Measurements from ENCODE around the gene HBZ.

HBZ gene

DNA sequence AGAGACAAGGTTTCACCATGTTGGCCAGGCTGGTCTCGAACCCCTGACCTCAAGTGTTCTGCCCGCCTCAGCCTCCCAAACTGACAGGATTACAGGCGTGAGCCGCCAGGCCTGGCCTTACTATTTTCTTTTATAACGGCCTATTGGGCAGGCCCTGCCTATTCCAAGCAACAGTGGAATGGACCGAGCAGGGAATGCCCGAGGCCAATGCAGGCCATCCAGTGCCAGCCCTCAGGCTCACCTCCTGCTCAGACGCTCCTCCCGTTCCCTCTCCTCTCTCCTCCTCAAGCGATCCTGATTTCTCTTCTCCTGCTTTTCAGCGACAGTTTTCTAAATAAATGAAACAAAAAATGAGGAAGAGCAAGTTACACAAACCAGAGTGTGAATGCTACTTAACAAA, 40.2 kb downstream of the HBZ start:
- ATAC-seq = no peak
- TF ChIP-seq TSHZ2 (CRISPR knock-in tag; IDR thresholded peaks at IDR 0.05) = no peak

GRCh38 chr16:193441-193840, 41.0 kb downstream of the HBZ start:
- no peak for ATAC-seq
- TF ChIP-seq, protein P1, sequence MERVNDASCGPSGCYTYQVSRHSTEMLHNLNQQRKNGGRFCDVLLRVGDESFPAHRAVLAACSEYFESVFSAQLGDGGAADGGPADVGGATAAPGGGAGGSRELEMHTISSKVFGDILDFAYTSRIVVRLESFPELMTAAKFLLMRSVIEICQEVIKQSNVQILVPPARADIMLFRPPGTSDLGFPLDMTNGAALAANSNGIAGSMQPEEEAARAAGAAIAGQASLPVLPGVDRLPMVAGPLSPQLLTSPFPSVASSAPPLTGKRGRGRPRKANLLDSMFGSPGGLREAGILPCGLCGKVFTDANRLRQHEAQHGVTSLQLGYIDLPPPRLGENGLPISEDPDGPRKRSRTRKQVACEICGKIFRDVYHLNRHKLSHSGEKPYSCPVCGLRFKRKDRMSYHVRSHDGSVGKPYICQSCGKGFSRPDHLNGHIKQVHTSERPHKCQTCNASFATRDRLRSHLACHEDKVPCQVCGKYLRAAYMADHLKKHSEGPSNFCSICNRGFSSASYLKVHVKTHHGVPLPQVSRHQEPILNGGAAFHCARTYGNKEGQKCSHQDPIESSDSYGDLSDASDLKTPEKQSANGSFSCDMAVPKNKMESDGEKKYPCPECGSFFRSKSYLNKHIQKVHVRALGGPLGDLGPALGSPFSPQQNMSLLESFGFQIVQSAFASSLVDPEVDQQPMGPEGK (CRISPR knock-in tag; IDR thresholded peaks at IDR 0.05; ENCODE audit: borderline replicate concordance) = no peak
- TF ChIP-seq POU6F1 (CRISPR knock-in tag; IDR thresholded peaks at IDR 0.05; ENCODE audit: borderline replicate concordance, low read depth) = no peak
- TF ChIP-seq ZNF70 (CRISPR knock-in tag; IDR thresholded peaks at IDR 0.05) = no peak
- TF ChIP-seq ZNF8 (CRISPR knock-in tag; IDR thresholded peaks at IDR 0.05) = no peak
- TF ChIP-seq TCF4 (CRISPR knock-in tag; IDR thresholded peaks at IDR 0.05; ENCODE audit: borderline replicate concordance) = no peak
- no peak for TF ChIP-seq TSHZ2 (CRISPR knock-in tag; IDR thresholded peaks at IDR 0.05)
- no peak for TF ChIP-seq OSR1 (CRISPR knock-in tag; IDR thresholded peaks at IDR 0.05)
- TF ChIP-seq ISL1 (CRISPR knock-in tag; IDR thresholded peaks at IDR 0.05) = no peak
- TF ChIP-seq RARB (CRISPR knock-in tag; IDR thresholded peaks at IDR 0.05) = no peak
- TF ChIP-seq ZNF565 (CRISPR knock-in tag; conservative IDR thresholded peaks at IDR 0.05; ENCODE audit: low read depth) = no peak
- TF ChIP-seq TOX (CRISPR knock-in tag; IDR thresholded peaks at IDR 0.05; ENCODE audit: borderline replicate concordance) = no peak
- TF ChIP-seq SNAI2 (CRISPR knock-in tag; IDR thresholded peaks at IDR 0.05) = no peak
- TF ChIP-seq, protein P2, sequence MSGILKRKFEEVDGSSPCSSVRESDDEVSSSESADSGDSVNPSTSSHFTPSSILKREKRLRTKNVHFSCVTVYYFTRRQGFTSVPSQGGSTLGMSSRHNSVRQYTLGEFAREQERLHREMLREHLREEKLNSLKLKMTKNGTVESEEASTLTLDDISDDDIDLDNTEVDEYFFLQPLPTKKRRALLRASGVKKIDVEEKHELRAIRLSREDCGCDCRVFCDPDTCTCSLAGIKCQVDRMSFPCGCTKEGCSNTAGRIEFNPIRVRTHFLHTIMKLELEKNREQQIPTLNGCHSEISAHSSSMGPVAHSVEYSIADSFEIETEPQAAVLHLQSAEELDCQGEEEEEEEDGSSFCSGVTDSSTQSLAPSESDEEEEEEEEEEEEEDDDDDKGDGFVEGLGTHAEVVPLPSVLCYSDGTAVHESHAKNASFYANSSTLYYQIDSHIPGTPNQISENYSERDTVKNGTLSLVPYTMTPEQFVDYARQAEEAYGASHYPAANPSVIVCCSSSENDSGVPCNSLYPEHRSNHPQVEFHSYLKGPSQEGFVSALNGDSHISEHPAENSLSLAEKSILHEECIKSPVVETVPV (CRISPR knock-in tag; IDR thresholded peaks at IDR 0.05) = no peak
- TF ChIP-seq CSDC2 (CRISPR knock-in tag; IDR thresholded peaks at IDR 0.05) = no peak
- TF ChIP-seq ZC3H10 (CRISPR knock-in tag; IDR thresholded peaks at IDR 0.05) = no peak
- TF ChIP-seq GLIS3 (CRISPR knock-in tag; IDR thresholded peaks at IDR 0.05) = no peak

DNA sequence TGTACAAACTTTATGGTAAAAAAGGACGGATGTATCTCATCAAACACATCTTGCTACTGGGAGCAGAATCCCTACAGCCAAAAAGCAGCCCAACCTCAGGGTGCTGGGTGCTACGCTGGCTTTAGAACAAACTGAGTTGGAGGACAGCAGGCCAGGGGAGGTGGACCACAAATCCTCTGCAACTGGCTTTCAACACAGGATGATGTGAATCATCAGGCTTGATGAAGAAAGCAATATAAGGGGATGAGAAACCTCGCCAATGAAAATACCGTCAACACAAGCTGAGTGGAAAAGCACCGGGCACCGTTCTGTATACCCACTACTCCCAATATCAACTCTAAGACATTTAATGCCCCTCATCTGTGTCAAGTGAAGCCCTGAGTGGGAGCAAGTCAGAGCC, 42.1 kb downstream of the HBZ start:
- TF ChIP-seq POU6F1 (CRISPR knock-in tag; IDR thresholded peaks at IDR 0.05; ENCODE audit: borderline replicate concordance, low read depth) (no peak), ZNF70 (CRISPR knock-in tag; IDR thresholded peaks at IDR 0.05) (no peak), TSHZ2 (CRISPR knock-in tag; IDR thresholded peaks at IDR 0.05) (no peak), SNAI2 (CRISPR knock-in tag; IDR thresholded peaks at IDR 0.05) (no peak), OSR1 (CRISPR knock-in tag; IDR thresholded peaks at IDR 0.05) (no peak)

More for the DNA sequence above, 42.1 kb downstream of the HBZ start:
- ATAC-seq = no peak

Measured in SK-N-SH treated with all-trans-retinoic acid at 6 μM for 48 hours (cell line).